WTC11 (cell line): Measurements from ENCODE around the gene SYT1. TPM values are rescaled to one million over a fixed set of nuclear protein-coding genes. Genes with fewer than 3 reads are reported as not detected.

ENCODE experiments used
- ATAC-seq: fragments of 200-7000 bp; cut with Tn5 transposase; 2 replicates; pipeline ENCODE4 v1.10.0; 2021; ENCODE audit warnings: mild to moderate bottlenecking, moderate library complexity
- CTCF ChIA-PET: fragments of 300-600 bp; sonication (Branson Sonifier 250); formaldehyde crosslinking; loops from one replicate; lab custom pipeline; 2021; ENCODE audit warnings: antibody characterized with exemption; lab: Charles Lee
- POLR2A ChIA-PET: fragments of 350-600 bp; sonication (Branson Sonifier 250); formaldehyde crosslinking; loops from one replicate; lab custom pipeline; 2021; ENCODE audit warnings: antibody characterized with exemption; lab: Charles Lee
- DNase-seq: peaks from one replicate; pipeline ENCODE4 v3.0.0; 2021; ENCODE audit warnings: low spot score
- H3K27ac Mint-ChIP-seq: 2 replicates; pipeline ENCODE4 v1.8.0; 2021; ENCODE audit warnings: mixed read lengths
- H3K27me3 Mint-ChIP-seq: 2 replicates; pipeline ENCODE4 v1.8.0; 2021; ENCODE audit warnings: low read depth, mild to moderate bottlenecking, moderate library complexity, mixed read lengths
- H3K36me3 Mint-ChIP-seq: 2 replicates; pipeline ENCODE4 v1.8.0; 2021; ENCODE audit warnings: mixed read lengths
- H3K4me1 Mint-ChIP-seq: 2 replicates; pipeline ENCODE4 v1.8.0; 2022; ENCODE audit warnings: mixed read lengths
- H3K4me3 Mint-ChIP-seq: 2 replicates; pipeline ENCODE4 v1.8.0; 2021; ENCODE audit warnings: mild to moderate bottlenecking, moderate library complexity, mixed read lengths
- H3K9me3 Mint-ChIP-seq: 2 replicates; pipeline ENCODE4 v1.8.0; 2021; ENCODE audit warnings: mixed read lengths
- ATF6 ChIP-seq: sonication (generic); formaldehyde crosslinking; IDR thresholded peaks from 2 replicates; pipeline ENCODE4 v1.8.1; 2023; ENCODE audit warnings: mild to moderate bottlenecking, missing genetic modification reagents
- E2F5 ChIP-seq: sonication (generic); formaldehyde crosslinking; IDR thresholded peaks from 2 replicates; pipeline ENCODE4 v1.8.1; 2022; ENCODE audit warnings: mild to moderate bottlenecking, moderate library complexity, missing genetic modification reagents
- FOXJ3 ChIP-seq: sonication (generic); formaldehyde crosslinking; IDR thresholded peaks from 2 replicates; pipeline ENCODE4 v1.9.0; 2021; ENCODE audit warnings: missing genetic modification reagents, mild to moderate bottlenecking, borderline replicate concordance
- FOXP1 ChIP-seq: sonication (generic); formaldehyde crosslinking; IDR thresholded peaks from 2 replicates; pipeline ENCODE4 v1.8.0; 2022; ENCODE audit warnings: missing genetic modification reagents, mild to moderate bottlenecking, moderate library complexity, borderline replicate concordance
- IRF2 ChIP-seq: sonication (generic); formaldehyde crosslinking; IDR thresholded peaks from 2 replicates; pipeline ENCODE4 v1.8.0; 2022; ENCODE audit warnings: low read depth, missing genetic modification reagents, borderline replicate concordance
- JUN ChIP-seq: sonication (generic); formaldehyde crosslinking; IDR thresholded peaks from 2 replicates; pipeline ENCODE4 v1.8.0; 2023; ENCODE audit warnings: mild to moderate bottlenecking, missing genetic modification reagents
- NFATC4 ChIP-seq: fragments of 250-450 bp; sonication (Bioruptor Pico); IDR thresholded peaks from 2 replicates; pipeline ENCODE4 v1.9.0; 2021; ENCODE audit warnings: mild to moderate bottlenecking
- NFYB ChIP-seq: sonication (generic); formaldehyde crosslinking; conservative IDR thresholded peaks from 2 replicates; pipeline ENCODE4 v1.8.0; 2022; ENCODE audit warnings: low read depth, missing genetic modification reagents
- NR2C2 ChIP-seq: sonication (generic); formaldehyde crosslinking; IDR thresholded peaks from 2 replicates; pipeline ENCODE4 v1.8.0; 2022; ENCODE audit warnings: mild to moderate bottlenecking, missing genetic modification reagents
- OVOL2 ChIP-seq: fragments of 250-450 bp; sonication (Bioruptor Pico); IDR thresholded peaks from 2 replicates; pipeline ENCODE4 v1.9.0; 2021; ENCODE audit warnings: mild to moderate bottlenecking, borderline replicate concordance
- PREB ChIP-seq: sonication (generic); formaldehyde crosslinking; IDR thresholded peaks from 2 replicates; pipeline ENCODE4 v1.8.1; 2022; ENCODE audit warnings: mild to moderate bottlenecking, missing genetic modification reagents, moderate library complexity, borderline replicate concordance
- SMAD4 ChIP-seq: sonication (generic); formaldehyde crosslinking; IDR thresholded peaks from 2 replicates; pipeline ENCODE4 v1.8.0; 2022; ENCODE audit warnings: mild to moderate bottlenecking, missing genetic modification reagents
- SOX15 ChIP-seq: fragments of 250-450 bp; sonication (Bioruptor Pico); IDR thresholded peaks from 2 replicates; pipeline ENCODE4 v1.9.0; 2021; ENCODE audit warnings: mild to moderate bottlenecking
- STAT6 ChIP-seq: sonication (generic); formaldehyde crosslinking; conservative IDR thresholded peaks from 2 replicates; pipeline ENCODE4 v1.8.1; 2023; ENCODE audit warnings: mild to moderate bottlenecking, low read depth, missing genetic modification reagents, moderate library complexity
- USF1 ChIP-seq: sonication (generic); formaldehyde crosslinking; IDR thresholded peaks from 2 replicates; pipeline ENCODE4 v1.8.0; 2022; ENCODE audit warnings: mild to moderate bottlenecking, missing genetic modification reagents
- USF2 ChIP-seq: sonication (generic); formaldehyde crosslinking; IDR thresholded peaks from 2 replicates; pipeline ENCODE4 v1.8.1; 2023; ENCODE audit warnings: mild to moderate bottlenecking, missing genetic modification reagents, moderate library complexity
- ZBTB43 ChIP-seq: sonication (generic); formaldehyde crosslinking; IDR thresholded peaks from 2 replicates; pipeline ENCODE4 v1.8.1; 2023; ENCODE audit warnings: mild to moderate bottlenecking, missing genetic modification reagents
- ZMAT4 ChIP-seq: fragments of 250-450 bp; sonication (Bioruptor Pico); IDR thresholded peaks from 2 replicates; pipeline ENCODE4 v1.9.0; 2021; ENCODE audit warnings: mild to moderate bottlenecking
- ZNF219 ChIP-seq: sonication (generic); formaldehyde crosslinking; IDR thresholded peaks from 2 replicates; pipeline ENCODE4 v1.8.0; 2023; ENCODE audit warnings: missing genetic modification reagents, mild to moderate bottlenecking, borderline replicate concordance
- ZNF671 ChIP-seq: fragments of 250-450 bp; sonication (Bioruptor Pico); IDR thresholded peaks from 2 replicates; pipeline ENCODE4 v1.8.0; 2021; ENCODE audit warnings: mild to moderate bottlenecking
- total RNA-seq: library from RNA; stranded (reverse); gene quantifications from 3 replicates; pipeline ENCODE4 v1.2.3, GENCODE V29; 2021

Gene SYT1
- total RNA-seq, 1 experiment from 2014 or later: 45.2 TPM

- no peak for TF ChIP-seq ATF6 (CRISPR knock-in tag)
Observed at GRCh38 chr12:79252358-79253075, 387.9 kb downstream of the SYT1 start (continued).

- TF ChIP-seq USF2 (CRISPR knock-in tag) (no peak), USF1 (CRISPR knock-in tag) (no peak), E2F5 (CRISPR knock-in tag) (no peak), ZNF671 (CRISPR knock-in tag) (no peak), ZMAT4 (no peak)
- H3K9me3 Mint-ChIP-seq: peaks cover 11% of the 10 kb centered on the region
- ATAC-seq: no peak
Observed at GRCh38 chr12:79255288-79255687, 390.7 kb downstream of the SYT1 start.

GRCh38 chr12:79260923-79261322, 396.3 kb downstream of the SYT1 start:
- Mint-ChIP-seq H3K9me3 (no peaks in the 10 kb centered on the region), H3K27ac (no peak overlapping the region), H3K27me3 (peaks cover 48% of the 10 kb centered on the region), H3K36me3 (no peaks in the 10 kb centered on the region), H3K4me3 (no peak overlapping the region), H3K4me1 (no peaks in the 10 kb centered on the region)
- TF ChIP-seq NFATC4 (CRISPR knock-in tag) (no peak), ZNF219 (CRISPR knock-in tag) (no peak), STAT6 (CRISPR knock-in tag) (no peak), FOXJ3 (CRISPR knock-in tag) (no peak)
- DNase-seq: no peak
- no peak for ATAC-seq
- POLR2A ChIA-PET: no interaction called here
- CTCF ChIA-PET: no interaction called here

More at GRCh38 chr12:79255288-79255687, 390.7 kb downstream of the SYT1 start:
- ChIA-PET POLR2A (no interaction called here), CTCF (no interaction called here)
- Mint-ChIP-seq H3K4me1 (0 out of 2 replicates have a peak, but pooled peaks cover 3% of the 10 kb centered on the region), H3K27ac (no peak overlapping the region), H3K27me3 (peaks cover 27% of the 10 kb centered on the region), H3K4me3 (no peak overlapping the region), H3K36me3 (peaks cover 14% of the 10 kb centered on the region)
- DNase-seq: no peak

GRCh38 chr12:79262938-79263337, 398.4 kb downstream of the SYT1 start:
- DNase-seq (no peak), ATAC-seq (no peak)
- ChIA-PET POLR2A (interaction anchor here (0.6 kb wide), 1 partner anchor 1259 kb away, joined by 4 read pairs; no protein-coding TSS in a partner anchor), CTCF (no interaction called here)
- Mint-ChIP-seq H3K4me1 (0 out of 2 replicates have a peak, but pooled peaks cover 4% of the 10 kb centered on the region), H3K9me3 (no peaks in the 10 kb centered on the region), H3K27me3 (peaks cover 43% of the 10 kb centered on the region), H3K36me3 (no peaks in the 10 kb centered on the region), H3K4me3 (no peak overlapping the region), H3K27ac (no peak overlapping the region)
- TF ChIP-seq FOXP1 (CRISPR knock-in tag): no peak
- TF ChIP-seq FOXJ3 (CRISPR knock-in tag): no peak
- no peak for TF ChIP-seq NR2C2 (CRISPR knock-in tag)
- TF ChIP-seq NFYB (CRISPR knock-in tag): no peak
- no peak for TF ChIP-seq OVOL2 (CRISPR knock-in tag)
- no peak for TF ChIP-seq ZBTB43 (CRISPR knock-in tag)
- no peak for TF ChIP-seq JUN (CRISPR knock-in tag)
- no peak for TF ChIP-seq IRF2 (CRISPR knock-in tag)
- no peak for TF ChIP-seq PREB (CRISPR knock-in tag)
- TF ChIP-seq SOX15: no peak
- TF ChIP-seq SMAD4 (CRISPR knock-in tag): no peak
